HG03571 (cell line): ENCODE data around the gene MPDU1.

ENCODE experiments used
- ATAC-seq: cut with Tn5 transposase; IDR thresholded peaks from one replicate; pipeline ENCODE4 v1.9.1; 2021; ENCODE audit not compliant: unreplicated experiment

The MPDU1 gene

DNA sequence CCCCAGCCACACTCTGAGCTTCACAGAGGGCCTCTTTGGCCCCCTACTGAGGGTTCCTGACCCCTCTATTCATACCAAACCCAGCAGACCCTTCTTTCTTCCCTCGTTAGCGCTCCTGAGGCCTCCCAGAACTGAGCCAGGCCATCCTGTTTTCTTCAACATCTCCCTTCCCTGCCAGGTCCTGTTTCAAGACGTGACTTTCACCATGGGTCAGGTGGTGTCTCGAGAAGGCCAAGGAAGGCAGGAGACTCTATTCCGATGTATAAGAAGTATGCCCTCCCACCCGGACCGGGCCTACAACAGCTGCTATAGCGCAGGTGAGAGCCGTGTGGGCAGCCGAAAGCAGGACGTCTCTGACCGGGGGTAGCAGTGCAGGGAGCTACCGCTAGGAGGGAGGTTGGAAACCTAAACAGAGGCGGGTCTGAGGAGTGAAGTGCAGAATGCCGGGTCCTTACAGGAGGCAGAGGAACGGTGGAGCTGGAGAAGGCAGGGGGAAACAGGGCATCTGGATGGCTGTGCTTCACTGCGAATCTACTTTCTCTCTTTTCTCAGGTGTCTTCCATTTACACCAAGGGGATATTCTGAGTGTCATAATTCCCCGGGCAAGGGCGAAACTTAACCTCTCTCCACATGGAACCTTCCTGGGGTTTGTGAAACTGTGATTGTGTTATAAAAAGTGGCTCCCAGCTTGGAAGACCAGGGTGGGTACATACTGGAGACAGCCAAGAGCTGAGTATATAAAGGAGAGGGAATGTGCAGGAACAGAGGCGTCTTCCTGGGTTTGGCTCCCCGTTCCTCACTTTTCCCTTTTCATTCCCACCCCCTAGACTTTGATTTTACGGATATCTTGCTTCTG is 23.3 kb upstream of the MPDU1 start:
- no peak for ATAC-seq

DNA sequence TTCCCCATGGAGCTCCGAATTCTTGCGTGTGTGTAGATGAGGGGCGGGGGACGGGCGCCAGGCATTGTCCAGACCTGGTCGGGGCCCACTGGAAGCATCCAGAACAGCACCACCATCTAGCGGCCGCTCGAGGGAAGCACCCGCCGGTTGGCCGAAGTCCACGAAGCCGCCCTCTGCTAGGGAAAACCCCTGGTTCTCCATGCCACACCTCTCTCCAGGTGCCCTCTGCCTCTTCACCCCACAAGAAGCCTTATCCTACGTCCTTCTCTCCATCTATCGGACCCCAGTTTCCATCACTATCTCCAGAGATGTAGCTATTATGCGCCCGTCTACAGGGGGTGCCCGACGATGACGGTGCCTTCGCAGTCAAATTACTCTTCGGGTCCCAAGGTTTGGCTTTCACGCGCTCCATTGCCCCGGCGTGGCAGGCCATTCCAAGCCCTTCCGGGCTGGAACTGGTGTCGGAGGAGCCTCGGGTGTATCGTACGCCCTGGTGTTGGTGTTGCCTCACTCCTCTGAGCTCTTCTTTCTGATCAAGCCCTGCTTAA is 22.6 kb upstream of the MPDU1 start:
- no peak for ATAC-seq

DNA sequence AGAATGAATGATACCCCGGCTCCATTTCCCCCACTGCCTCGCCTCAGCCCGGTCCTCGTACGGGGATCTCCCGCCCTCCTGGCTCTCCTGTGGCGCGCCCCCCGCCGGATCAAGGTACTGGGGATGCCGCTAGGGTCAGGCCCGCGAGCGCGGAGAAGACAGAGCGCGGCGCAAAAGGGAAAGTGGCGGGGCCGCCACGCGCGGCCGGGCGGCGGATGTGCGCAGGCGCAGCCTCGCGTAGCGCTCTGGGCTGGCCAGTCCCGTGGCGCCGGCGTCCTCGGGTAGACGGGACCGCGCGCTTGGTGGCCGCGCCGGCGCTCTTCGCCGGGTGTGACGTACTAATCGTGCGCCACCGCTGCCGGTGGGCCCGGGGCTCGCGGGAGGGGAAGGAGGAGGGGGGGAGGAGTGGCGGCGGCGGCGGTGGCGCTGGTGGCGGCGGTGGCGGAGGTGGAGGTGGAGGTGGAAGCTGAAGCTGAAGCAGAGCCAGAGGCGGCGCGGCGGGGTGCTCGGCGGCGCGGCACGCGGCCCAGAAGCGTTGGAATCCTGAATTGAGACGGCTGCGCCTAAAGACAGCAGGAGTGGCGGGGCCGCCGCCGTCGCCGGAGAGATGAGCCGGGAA is 22.0 kb upstream of the MPDU1 start, which contains the start of gene SENP3:
TSS of gene SENP3 (plus strand) at position 331 of the 619 bp plus-strand sequence. CDS start 1,158 bp downstream, outside the sequence.
- peak; percentile 57 for ATAC-seq

DNA sequence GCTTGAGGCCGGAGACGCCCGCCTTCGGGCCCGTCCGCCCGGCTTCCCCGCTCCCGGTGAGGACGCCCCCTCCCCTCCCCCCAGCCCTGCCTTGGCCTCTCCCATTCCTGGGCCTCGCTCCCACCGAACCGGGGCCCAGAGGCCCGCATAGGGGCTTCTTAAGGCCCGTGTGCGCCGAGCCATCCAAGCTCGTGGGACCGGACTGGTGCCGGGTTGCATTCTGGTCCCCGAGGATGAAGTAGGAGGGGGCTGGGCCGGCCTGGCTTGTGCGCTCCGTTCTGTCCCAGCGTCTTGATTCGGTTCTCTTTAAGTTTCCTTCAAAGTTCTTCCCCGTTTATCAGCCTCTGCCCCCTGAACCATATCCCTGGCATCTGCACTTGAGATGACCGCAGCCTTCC is 21.4 kb upstream of the MPDU1 start:
- ATAC-seq, result no peak

DNA sequence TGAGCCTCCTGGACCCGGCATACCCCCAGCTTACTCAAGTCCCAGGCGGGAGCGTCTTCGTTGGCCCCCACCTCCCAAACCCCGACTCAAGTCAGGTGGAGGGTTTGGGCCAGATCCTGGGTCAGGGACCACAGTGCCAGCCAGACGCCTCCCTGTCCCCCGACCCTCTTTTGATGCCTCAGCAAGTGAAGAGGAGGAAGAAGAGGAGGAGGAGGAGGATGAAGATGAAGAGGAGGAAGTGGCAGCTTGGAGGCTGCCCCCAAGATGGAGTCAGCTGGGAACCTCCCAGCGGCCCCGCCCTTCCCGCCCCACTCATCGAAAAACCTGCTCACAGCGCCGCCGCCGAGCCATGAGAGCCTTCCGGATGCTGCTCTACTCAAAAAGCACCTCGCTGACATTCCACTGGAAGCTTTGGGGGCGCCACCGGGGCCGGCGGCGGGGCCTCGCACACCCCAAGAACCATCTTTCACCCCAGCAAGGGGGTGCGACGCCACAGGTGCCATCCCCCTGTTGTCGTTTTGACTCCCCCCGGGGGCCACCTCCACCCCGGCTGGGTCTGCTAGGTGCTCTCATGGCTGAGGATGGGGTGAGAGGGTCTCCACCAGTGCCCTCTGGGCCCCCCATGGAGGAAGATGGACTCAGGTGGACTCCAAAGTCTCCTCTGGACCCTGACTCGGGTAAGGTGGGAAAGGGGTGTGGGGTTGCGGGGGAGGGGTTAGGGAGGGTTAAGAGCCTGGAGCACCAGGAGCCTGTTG is 20.4 kb upstream of the MPDU1 start:
- no peak for ATAC-seq

DNA sequence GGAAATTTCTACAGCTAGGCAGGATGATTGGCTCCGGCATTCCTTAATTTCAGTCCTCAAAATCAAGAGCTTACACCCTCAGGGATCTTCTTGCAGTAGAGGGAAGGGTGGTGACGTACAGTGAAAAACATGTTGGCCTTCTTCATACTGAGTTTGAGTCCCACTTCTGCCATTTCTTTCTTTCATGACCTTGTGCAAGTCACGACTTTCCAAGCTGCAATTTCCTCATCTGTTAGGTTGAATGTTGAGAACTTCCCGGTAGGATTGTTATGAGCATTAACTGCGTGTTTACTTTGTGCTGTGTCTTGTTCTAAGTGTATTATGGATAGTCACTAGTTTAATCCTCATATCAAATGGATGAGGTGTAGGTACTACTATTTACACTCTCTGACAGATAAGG is 14.1 kb upstream of the MPDU1 start:
- ATAC-seq, result no peak

DNA sequence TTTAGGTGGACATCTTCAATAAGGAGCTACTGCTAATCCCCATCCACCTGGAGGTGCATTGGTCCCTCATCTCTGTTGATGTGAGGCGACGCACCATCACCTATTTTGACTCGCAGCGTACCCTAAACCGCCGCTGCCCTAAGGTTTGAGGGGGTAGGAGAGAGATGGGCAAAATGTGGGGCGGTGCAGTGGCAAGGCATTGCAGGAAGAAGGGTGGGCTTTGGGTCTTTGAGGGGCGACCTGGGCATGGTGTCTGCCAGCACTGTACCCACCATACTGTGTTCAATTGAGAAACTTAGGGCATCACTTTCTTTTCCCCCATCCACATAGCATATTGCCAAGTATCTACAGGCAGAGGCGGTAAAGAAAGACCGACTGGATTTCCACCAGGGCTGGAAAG is 13.3 kb upstream of the MPDU1 start:
- ATAC-seq, result no peak

DNA sequence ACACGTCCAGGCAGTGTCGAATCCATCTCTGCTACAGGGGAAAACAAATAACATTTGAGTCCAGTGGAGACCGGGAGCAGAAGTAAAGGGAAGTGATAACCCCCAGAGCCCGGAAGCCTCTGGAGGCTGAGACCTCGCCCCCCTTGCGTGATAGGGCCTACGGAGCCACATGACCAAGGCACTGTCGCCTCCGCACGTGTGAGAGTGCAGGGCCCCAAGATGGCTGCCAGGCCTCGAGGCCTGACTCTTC is 11.4 kb upstream of the MPDU1 start:
- ATAC-seq, result no peak

DNA sequence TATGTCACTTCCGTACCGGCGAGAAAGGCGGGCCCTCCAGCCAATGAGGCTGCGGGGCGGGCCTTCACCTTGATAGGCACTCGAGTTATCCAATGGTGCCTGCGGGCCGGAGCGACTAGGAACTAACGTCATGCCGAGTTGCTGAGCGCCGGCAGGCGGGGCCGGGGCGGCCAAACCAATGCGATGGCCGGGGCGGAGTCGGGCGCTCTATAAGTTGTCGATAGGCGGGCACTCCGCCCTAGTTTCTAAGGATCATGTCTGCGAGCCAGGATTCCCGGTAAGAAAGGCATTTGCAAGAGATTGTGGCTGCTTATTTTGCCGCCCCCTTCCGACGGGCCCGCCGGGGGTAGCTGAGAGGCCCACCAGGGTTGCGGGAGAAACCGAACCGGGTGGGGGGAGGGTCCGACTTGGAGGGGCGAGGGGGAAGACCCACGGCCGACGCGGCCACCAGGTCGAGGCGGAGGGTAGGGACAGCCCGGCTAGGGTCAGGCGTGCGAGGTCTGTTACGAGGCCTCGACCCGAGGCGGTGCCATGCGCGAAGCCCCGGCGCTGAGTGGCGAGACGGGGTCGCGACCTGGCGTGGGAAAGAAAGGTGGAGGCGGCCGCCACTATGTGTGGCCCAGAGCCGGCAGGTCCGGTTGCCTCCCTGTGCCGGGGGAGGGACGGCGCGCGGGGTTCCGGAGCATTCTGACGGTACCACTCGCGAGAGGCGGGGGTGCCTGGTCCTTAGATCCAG is 10.9 kb upstream of the MPDU1 start:
- peak; percentile 85 for ATAC-seq

DNA sequence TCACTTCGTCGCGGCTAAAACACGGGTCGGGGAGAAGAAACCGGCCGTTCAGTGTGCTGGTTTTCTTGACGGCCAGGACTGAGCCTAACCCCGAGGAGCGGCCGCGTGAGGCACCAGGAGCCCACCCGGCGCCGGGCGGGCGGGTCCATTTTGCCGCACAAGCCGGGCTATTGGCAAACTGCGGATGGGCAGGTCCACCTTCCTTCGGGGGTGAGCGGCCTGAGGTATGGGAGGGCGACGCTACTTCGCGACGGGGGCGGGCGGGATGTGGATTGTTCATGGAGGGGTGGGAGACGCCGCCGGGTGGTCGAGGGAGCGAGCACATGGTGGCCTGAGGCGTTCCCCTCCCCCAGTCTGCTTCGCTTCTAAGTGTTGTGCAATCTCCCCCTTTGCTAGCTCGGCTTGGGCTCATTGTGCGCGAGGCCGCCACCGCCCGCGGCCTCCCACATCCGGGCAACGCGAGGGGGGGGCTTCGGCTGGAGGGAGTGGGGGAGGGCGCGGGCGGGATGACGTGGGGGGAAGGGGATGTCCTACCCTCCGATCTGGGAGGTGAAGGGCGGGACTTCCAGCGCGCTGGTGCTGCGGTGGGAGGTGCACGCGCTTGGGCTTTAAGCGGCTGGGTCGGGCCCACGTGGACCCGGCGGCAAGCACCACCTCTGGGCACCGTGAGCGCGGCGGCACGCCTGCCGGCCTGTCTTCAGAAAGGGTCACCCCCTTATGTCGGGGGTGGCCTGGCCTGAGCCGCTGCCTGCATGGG is 10.2 kb upstream of the MPDU1 start:
- ATAC-seq, result no peak

DNA sequence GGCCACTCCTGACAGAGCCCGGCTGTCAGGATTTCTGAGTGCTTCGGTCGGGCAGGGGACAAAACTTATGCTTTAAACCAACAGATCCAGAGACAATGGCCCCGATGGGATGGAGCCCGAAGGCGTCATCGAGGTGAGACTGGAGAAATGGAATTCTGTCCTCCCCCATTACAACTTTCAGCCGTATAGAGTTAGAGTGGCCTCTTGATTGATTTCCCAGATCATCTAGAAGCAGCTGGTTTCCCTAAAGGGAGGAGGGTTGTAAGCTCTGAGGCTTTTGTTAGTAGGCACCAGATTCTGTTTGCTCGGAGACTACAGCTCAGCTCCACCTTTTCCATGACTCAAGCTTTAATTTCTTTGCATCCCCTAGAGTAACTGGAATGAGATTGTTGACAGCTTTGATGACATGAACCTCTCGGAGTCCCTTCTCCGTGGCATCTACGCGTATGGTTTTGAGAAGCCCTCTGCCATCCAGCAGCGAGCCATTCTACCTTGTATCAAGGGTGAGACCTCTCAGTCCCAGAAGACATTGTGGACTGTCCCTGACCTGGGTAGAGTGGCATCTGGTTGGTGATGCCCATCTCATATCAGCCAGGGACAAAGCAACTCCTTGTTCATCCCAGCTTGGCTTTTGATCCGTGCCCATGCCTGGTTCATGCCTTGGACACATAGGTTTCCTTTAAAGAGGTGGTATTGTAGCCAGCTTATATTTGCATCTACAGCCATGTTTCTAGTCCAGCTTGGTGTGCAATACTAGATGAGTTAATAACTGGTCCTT is 9.3 kb upstream of the MPDU1 start:
- no peak for ATAC-seq

DNA sequence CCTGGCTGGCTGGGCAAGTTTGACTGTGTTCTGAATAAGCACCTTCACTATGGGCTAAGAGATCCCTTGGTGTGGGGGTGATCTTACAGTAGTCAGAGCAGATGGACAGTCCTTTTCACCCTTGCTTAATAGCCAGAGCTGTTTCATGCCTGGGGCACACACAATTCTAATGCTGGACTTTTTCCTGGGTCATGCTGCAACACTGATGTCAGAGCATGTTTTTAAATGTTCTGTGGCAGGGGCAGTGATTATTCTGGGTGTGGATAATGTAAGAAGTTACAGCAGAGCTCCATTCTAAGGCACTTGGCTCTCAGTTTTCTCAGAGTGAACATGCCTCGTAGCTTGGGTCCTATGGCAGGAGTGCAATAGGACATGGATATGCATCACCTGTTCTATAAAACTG is 8.2 kb upstream of the MPDU1 start:
- no peak for ATAC-seq

DNA sequence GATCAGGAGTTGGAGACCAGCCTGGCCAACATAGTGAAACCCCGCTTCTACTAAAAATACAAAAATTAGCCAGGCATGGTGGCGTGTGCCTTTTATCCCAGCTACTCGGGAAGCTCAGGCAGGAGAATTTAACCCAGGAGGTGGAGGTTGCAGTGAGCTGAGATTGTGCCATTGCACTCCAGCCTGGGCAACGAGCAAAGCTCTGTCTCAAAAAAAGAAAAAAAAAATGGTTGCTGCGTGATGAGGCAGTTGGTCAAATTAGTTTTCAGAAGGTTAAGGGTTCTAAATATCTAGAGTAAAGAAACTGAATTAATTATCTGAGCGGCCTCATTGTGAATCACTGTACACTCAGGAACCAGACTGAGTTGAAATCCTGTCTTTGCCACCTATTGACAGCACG is 7.7 kb upstream of the MPDU1 start:
- no peak for ATAC-seq

DNA sequence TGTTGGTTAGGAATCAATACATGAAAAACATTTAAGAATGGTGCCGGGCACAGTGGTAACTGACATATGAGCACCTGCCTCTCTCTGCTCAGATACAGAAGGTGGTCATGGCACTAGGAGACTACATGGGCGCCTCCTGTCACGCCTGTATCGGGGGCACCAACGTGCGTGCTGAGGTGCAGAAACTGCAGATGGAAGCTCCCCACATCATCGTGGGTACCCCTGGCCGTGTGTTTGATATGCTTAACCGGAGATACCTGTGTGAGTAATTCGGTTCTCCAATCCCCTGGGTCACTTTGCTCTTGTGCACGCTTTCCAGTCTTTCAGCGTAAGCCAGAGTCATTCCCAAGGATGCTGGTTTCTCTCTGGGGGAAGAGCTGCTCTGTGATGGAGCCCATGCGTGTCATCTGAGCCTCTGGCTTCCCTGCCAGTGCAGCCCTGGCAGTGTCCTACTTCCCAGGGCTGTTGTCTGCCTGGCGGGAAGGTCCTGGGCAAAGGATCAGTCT is 7.2 kb upstream of the MPDU1 start:
- no peak for ATAC-seq

DNA sequence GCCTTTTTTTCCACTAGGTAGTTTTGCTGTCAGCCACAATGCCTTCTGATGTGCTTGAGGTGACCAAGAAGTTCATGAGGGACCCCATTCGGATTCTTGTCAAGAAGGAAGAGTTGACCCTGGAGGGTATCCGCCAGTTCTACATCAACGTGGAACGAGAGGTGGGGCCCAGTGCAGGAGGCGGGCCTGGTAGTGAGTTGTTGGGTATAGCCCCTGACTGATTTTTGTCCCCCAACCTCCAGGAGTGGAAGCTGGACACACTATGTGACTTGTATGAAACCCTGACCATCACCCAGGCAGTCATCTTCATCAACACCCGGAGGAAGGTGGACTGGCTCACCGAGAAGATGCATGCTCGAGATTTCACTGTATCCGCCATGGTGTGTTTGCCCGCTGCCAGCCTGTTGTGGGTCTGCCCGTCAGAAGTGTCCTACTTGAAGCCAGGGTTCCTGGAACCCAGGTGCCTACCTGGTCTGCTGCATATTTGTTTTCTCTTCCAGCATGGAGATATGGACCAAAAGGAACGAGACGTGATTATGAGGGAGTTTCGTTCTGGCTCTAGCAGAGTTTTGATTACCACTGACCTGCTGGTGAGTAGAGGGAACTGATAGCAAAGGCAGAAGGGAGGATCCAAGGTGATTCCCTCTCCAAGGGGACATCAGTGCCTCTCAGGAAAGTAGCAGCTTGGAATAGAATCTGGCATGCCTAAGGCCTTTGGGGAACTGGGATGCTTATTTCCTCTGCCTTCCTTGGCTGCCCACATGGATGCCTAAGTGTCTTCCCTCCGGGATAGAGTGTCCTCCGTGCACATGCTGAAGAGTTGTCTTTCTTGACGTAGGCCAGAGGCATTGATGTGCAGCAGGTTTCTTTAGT is 6.1 kb upstream of the MPDU1 start:
- no peak for ATAC-seq

DNA sequence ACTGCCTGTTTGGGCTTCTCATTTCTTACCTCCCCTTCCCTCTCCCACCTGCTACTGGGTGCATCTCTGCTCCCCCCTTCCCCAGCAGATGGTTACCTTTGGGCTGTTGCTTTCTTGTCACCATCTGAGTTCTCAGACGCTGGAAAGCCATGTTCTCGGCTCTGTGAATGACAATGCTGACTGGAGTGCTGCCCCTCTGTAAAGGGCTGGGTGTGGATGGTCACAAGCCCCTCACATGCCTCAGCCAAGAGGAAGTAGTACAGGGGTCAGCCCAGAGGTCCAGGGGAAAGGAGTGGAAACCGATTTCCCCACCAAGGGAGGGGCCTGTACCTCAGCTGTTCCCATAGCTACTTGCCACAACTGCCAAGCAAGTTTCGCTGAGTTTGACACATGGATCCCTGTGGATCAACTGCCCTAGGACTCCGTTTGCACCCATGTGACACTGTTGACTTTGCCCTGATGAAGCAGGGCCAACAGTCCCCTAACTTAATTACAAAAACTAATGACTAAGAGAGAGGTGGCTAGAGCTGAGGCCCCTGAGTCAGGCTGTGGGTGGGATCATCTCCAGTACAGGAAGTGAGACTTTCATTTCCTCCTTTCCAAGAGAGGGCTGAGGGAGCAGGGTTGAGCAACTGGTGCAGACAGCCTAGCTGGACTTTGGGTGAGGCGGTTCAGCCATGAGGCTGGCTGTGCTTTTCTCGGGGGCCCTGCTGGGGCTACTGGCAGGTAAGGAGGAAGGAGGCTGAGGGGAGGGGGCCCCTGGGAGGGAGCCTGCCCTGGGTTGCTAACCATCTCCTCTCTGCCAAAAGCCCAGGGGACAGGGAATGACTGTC is 4.4 kb upstream of the MPDU1 start, which contains the start of gene CD68:
TSS of gene CD68 (plus strand) at position 638 of the 833 bp plus-strand sequence. CDS start at position 678, 40 bp downstream.
- peak; percentile 41 for ATAC-seq

DNA sequence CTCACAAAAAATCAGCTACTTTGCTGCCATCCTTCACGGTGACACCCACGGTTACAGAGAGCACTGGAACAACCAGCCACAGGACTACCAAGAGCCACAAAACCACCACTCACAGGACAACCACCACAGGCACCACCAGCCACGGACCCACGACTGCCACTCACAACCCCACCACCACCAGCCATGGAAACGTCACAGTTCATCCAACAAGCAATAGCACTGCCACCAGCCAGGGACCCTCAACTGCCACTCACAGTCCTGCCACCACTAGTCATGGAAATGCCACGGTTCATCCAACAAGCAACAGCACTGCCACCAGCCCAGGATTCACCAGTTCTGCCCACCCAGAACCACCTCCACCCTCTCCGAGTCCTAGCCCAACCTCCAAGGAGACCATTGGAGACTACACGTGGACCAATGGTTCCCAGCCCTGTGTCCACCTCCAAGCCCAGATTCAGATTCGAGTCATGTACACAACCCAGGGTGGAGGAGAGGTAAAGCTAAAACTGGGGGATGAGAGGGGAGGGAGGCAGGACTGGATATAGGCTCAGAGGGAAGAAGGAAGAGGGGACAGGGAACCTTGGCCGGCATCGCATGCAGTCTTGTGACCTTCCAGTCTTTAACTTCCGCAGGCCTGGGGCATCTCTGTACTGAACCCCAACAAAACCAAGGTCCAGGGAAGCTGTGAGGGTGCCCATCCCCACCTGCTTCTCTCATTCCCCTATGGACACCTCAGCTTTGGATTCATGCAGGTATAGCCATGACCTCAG is 3.6 kb upstream of the MPDU1 start:
- ATAC-seq, result no peak
